Glutamatergic neuron (in vitro differentiated cells): ENCODE results near the gene CD70. TPM values are rescaled to one million over a fixed set of nuclear protein-coding genes. Genes with fewer than 3 reads are reported as not detected.
"Not testable (repeated sequence)": the region's sequence is repeated elsewhere in the genome, so short reads cannot be mapped to it uniquely, and the experiment has no call there.

Experiments
- DNase-seq: peaks from one replicate; pipeline ENCODE4 v3.0.0; 2022
- H3K27ac Mint-ChIP-seq: one replicate; pipeline ENCODE4 v1.8.0; 2020; ENCODE audit warnings: mild to moderate bottlenecking, mixed read lengths, inconsistent platforms; ENCODE audit not compliant: unreplicated experiment
- H3K27me3 Mint-ChIP-seq: one replicate; pipeline ENCODE4 v1.8.0; 2020; ENCODE audit warnings: mild to moderate bottlenecking, moderate library complexity, mixed read lengths, inconsistent platforms; ENCODE audit not compliant: unreplicated experiment
- H3K36me3 Mint-ChIP-seq: one replicate; pipeline ENCODE4 v1.8.0; 2020; ENCODE audit warnings: mild to moderate bottlenecking, mixed read lengths, inconsistent platforms; ENCODE audit not compliant: unreplicated experiment
- H3K4me1 Mint-ChIP-seq: one replicate; pipeline ENCODE4 v1.8.0; 2020; ENCODE audit warnings: mild to moderate bottlenecking, low read depth, mixed read lengths, inconsistent platforms; ENCODE audit not compliant: unreplicated experiment
- H3K4me3 Mint-ChIP-seq: one replicate; pipeline ENCODE4 v1.8.0; 2020; ENCODE audit warnings: mild to moderate bottlenecking, mixed read lengths, inconsistent platforms; ENCODE audit not compliant: unreplicated experiment
- H3K9me3 Mint-ChIP-seq: one replicate; pipeline ENCODE4 v1.8.0; 2020; ENCODE audit warnings: mild to moderate bottlenecking, moderate library complexity, mixed read lengths, inconsistent platforms; ENCODE audit not compliant: unreplicated experiment
- CTCF ChIP-seq: fragments of 200-600 bp; sonication (generic); IDR thresholded peaks from one replicate; pipeline ENCODE4 v1.5.0; 2021; ENCODE audit not compliant: partially characterized antibody, unreplicated experiment
- long read RNA-seq: library from polyadenylated mRNA; unstranded; transcript quantifications from one replicate; pipeline ENCODE4 v2.0.0, GENCODE V29; 2020; ENCODE audit not compliant: unreplicated experiment
- total RNA-seq: library from RNA; stranded (reverse); fragmentation: NEBNext Ultra II Directional; extraction: Animal tissue kit (Norgen Biotek cat#: 25700); gene quantifications from one replicate; pipeline ENCODE4 v1.2.1, GENCODE V29; 2021; ENCODE audit not compliant: unreplicated experiment

CD70 gene
- 4.7 TPM for total RNA-seq
- long read RNA-seq, partial matches to known transcripts, result 0 of 1 reads
- long read RNA-seq, other reads (novel, unspliced or antisense), result 0 of 1 reads

DNA sequence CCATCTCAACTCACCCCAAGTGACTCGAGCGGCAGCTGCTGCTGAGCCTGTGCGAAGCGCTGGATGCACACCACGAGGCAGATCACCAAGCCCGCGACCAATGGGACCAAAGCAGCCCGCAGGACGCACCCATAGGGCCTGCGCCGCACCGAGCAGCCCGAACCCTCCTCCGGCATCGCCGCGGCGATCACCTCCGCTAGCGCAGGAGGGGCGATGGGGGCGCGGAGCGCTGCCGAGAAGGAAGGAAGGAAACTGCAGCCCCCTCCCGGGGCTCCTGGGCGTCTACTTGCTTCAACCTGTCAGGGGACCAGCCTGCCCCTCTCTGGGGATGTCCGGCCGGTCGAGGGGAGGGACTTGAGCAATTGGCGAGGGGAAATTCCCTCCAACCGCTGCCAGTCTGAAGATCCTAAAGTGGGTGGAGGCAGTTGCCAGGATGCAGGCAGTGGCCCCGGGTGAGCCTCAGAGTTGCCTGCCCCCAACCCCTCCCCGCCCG is at the start of gene CD70:
Gene CD70, minus strand, starts transcription at position 324 of the 493 bp plus-strand sequence. Its CDS starts 148 bp downstream, at position 176.
- peak within 1 kb of the TSS; percentile 4 for H3K27ac Mint-ChIP-seq
- no peak for TF ChIP-seq CTCF
- peaks cover 3% of the 10 kb centered on the region for H3K36me3 Mint-ChIP-seq
- peaks cover 14% of the 10 kb centered on the region for H3K4me1 Mint-ChIP-seq
- peaks cover 34% of the 10 kb centered on the region for H3K27me3 Mint-ChIP-seq
- DNase-seq, result peak; percentile 55
- peak within 1 kb of the TSS; percentile 82 for H3K4me3 Mint-ChIP-seq
- H3K9me3 Mint-ChIP-seq, result peaks cover 6% of the 10 kb centered on the region

GRCh38 chr19:6640333-6640732 is 49.4 kb upstream of the CD70 start:
- not testable (repeated sequence) for H3K27ac Mint-ChIP-seq, H3K9me3 Mint-ChIP-seq, H3K36me3 Mint-ChIP-seq, H3K4me1 Mint-ChIP-seq, H3K27me3 Mint-ChIP-seq, DNase-seq, H3K4me3 Mint-ChIP-seq

GRCh38 chr19:6639439-6639838 is 48.5 kb upstream of the CD70 start:
- no peak for DNase-seq
- Mint-ChIP-seq H3K36me3 (no peaks in the 10 kb centered on the region), H3K27me3 (no peaks in the 10 kb centered on the region), H3K4me3 (no peak overlapping the region), H3K9me3 (peaks cover 5% of the 10 kb centered on the region), H3K4me1 (no peaks in the 10 kb centered on the region), H3K27ac (no peak overlapping the region)
- no peak for TF ChIP-seq CTCF

DNA sequence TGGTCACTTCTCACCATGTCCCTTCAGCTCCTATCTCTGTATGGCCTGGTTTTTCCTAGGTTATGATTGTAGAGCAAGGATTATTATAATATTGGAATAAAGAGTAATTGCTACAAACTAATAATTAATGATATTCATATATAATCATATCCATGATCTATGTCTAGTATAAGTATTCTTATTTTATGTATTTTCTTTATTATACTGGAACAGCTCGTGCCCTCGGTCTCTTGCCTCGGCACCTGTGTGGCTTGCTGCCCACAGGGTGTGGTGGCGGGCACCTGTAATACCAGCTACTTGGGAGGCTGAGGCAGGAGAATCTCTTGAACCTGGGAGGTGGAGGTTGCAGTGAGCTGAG is 42.5 kb upstream of the CD70 start:
- not testable (repeated sequence) for H3K4me1 Mint-ChIP-seq, H3K27me3 Mint-ChIP-seq, DNase-seq, H3K27ac Mint-ChIP-seq, H3K36me3 Mint-ChIP-seq, H3K4me3 Mint-ChIP-seq, H3K9me3 Mint-ChIP-seq

DNA sequence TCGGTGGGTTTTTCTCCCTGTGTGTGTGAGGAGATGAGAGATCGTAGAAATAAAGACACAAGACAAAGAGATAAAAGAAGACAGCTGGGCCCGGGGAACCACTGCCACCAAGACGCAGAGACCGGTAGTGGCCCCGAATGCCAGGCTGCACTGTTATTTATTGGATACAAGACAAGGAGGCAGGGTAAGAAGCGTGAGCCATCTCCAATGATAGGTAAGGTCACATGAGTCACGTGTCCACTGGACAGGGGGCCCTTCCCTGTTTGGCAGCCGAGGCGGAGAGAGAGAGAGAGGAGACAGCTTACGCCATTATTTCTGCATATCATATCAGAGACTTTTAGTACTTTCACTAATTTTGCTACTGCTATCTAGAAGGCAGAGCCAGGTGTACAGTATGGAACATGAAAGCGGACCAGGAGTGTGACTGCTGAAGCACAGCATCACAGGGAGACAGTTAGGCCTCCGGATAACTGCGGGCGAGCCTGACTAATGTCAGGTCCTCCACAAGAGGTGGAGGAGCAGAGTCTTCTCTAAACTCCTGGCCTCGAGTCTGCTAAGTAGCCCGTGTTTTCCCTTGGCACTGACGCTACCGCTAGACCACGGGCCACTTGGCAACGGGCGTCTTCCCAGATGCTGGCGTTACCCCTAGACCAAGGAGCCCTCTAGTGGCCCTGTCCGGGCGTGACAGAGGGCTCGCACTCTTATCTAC is 42.0 kb upstream of the CD70 start:
- not testable (repeated sequence) for H3K27ac Mint-ChIP-seq, H3K9me3 Mint-ChIP-seq, H3K4me3 Mint-ChIP-seq, H3K27me3 Mint-ChIP-seq, H3K36me3 Mint-ChIP-seq, H3K4me1 Mint-ChIP-seq
- DNase-seq, result peak; percentile 78
- TF ChIP-seq CTCF, result peak; percentile 62

DNA sequence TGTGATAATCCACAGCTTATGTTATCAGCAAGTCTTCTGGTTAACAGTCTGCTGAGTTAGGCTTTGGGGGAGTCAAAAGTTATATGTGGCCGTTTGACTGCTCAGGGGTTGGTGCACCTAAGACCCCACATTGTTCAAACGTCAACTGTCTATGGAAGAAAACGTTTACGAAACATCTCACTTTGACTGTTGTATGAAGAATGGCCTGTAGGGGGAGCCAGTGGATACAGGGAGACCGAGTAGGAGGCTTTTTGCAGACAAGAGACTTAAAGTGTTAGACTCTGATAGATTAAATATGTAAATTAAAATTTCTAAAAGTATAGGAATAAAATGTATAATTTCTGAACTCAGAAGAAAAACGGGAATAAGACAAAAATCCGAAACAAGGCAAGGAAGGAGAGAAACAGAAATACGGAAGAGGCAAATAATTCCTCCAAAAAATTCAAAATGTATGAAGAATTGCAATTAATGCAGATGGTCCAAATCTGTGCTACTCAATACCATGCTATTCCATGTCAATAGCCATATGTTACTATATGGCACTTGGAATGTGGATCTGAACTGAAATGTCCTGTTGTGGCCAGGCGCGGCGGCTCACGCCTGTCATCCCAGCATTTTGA is 41.2 kb upstream of the CD70 start:
- DNase-seq, result peak; percentile 55
- no peak overlapping the region for H3K27ac Mint-ChIP-seq
- peaks cover 2% of the 10 kb centered on the region for H3K27me3 Mint-ChIP-seq
- no peak overlapping the region for H3K4me3 Mint-ChIP-seq
- H3K4me1 Mint-ChIP-seq, result no peaks in the 10 kb centered on the region
- peaks cover 10% of the 10 kb centered on the region for H3K36me3 Mint-ChIP-seq
- TF ChIP-seq CTCF, result peak; percentile 82
- H3K9me3 Mint-ChIP-seq, result peaks cover 6% of the 10 kb centered on the region
